Hippocampal formation (tissue), 2 donors: ENCODE results near the gene ALX4.

ENCODE experiments used
- DNase-seq, 2 donors: peaks; one replicate each; lab custom pipeline; 2025; lab: John Stamatoyannopoulos, UW

Gene ALX4

DNA sequence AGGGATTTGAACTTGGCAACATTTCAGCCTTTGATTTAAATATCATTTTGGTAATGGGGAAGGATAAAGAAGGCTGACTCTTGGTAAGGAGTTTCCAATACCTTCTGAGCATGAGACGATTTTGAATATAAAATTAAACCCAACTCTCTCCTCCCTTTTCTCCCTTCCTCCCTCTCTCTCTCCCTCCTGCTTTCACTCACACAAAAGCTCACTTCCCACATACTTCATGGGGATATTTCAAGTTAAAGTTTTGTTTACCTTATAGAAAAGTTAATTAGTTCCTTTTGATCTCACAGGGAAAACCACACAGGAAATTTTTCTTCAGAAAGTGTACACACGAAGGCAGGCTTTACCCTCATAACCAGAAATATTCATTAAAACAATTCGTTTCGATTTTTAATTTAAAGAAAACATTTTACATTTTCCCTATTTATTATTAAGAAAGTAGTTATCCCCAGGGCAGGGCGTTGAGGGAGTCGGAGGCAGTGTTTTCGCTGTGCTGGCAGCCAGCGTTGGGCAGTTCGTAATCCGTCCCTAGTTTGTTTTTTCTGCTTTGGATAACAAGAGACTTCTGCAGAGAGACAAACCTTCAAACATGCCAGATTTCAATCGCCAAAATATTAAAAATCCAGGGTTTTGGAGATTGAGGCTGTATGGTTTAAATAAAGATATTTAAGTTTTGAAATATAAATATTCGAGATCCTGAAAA is 25.3 kb upstream of the ALX4 start:
- DNase-seq: no peak

DNA sequence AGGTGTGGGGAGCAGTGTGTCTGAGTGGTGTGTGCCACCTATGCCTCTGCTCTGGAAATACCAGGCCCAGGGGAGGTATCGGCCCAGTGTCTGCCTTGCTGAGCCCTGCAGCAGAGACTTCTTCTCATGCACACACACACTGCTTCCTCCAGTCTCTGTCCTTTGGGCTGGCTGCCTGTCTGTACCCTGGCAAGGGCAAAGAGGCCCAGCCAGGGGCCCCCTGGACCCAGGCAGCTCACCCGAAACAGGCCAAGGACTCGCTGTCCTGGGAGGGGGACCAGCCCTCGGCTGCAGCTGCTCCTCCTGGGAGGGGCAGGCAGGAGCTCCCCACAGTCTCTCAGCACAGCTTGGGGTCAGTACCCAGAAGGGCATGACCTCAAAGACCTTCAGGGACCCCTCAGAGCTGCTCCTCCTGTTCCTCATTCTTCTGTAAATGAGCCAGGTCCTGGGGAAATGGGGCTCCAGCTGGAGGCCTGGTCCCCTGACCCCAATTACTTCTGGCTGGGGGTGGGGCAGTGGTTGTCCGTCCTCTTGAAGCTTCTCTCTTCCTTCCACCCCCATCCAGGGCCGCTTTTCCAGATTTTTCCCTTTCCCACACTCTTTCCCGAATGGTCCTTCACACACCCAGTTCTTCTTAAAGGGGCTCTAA is 24.5 kb upstream of the ALX4 start:
- no peak for DNase-seq

DNA sequence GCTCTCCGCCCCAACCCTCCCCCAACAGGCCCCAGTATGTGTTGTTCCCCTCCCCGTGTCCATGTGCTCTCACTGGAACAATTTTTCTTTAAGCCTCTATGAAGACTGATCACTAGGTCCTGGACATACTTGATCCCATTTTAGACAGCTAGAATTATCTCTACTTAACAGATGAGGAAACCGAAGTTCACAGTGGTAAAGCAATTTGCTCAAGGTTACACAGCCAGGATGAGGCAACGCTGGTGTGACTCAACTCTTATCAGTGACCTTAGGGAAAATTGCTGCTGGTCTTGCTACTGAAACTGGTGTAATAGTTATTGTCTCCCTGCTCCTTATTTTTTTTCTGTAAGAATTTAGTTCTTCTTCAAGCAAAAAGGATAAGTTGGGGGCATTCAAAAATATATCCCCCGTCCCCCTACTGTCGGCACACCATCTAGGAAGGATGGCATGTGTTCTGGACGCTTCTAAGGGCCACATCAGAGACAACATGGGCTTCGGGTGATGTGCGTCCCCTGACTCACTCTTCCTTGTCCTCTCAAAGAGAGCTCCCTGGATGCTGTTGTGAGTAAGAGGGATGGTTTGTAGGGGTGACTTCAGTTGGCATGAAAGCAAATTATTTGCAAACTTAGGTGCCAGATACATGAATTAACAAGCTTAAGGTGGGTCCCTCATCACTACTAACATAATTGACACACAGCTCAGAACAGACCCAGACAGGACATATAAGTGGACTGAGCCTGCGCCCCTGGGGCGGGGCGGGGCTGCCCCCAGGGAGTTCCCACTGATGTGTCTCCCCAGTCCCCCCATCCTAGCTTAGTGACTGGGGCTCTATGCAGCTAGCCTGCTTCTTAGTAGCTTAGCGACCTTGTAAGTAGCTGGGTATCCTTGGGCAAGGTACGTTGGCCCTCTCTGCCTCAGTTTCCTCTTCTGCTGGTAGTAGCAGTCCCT is 23.6 kb upstream of the ALX4 start:
- DNase-seq: no peak

DNA sequence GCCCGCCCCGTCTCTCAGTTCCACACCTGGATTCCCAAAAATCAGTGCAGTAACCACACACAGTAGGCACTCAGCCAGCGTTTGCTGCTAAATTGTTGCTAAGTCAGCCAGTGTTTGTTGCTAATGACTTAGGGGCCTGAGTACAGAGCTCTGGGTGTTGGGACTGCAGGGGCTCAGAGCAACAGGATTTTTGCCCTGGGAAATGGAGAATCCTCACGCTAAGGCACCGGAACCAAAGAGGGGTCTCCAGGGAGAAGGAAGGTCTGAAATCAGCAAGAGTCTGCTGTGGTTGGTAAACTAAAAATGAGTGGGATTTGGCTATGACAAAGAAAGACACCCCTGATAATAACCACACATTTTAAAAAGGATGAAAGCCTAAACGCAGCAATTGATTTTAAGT is 22.7 kb upstream of the ALX4 start:
- no peak for DNase-seq

DNA sequence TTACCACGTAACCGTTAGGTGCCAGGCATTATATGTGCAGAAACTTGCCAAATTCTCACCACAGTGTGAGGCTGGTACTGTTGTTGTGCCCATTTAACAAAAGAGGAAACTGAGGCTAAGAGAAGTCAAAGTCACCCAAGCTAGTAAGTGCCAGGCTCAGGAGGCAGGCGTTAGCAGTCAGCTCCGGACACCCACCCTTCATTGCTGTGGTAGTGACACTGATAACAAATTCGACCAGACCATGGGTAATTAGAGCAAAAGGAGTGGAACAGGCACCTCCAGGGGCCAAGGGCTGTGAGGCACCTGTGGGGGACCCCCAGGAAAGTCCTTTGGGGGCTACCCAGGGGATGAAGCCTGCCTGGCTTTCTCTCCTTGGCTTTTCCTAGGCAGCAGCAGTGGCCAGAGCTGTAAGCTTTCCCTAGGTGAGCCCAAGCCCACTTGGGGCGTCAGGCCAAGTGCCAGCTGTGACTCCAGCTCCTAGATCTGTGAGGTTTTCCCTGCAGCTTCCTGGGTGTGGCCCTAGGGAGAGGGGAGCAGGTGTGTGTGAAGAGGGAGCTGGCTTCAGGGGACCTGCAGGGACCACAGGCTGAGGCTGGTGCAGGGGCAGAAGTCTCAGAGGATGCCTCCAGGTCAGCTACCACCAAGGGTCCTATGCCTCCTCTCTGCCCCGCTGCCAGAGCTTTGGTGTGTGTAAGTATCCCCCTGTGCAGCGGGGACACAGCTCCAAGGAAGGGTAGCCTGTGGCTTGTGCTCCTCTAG is 19.7 kb upstream of the ALX4 start:
- no peak for DNase-seq

DNA sequence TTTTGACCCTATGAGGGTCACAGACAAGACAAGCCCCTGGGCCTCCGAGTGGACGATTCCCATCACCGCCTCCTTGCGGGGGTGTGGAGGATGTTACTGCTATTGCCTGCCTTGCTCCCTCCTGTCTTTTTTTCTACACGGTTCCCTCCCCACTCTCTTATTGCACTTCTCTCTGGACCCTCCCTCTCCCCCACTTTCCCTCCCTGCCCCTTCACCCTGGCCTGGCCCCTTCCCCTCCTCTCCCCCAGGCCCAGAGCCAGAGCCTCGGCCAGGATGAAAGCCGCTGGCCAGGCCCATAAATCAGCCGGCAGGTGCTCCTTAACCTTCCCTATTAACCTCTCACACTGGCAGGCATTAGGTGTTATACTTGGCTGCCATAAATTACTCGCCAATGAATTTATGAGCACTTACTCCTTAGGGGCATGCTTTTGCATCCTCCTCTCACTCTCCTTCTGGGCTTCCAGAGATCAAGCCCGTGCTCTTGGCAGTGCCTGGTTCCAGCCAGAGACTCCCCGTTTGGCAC is 18.3 kb upstream of the ALX4 start:
- no peak for DNase-seq

DNA sequence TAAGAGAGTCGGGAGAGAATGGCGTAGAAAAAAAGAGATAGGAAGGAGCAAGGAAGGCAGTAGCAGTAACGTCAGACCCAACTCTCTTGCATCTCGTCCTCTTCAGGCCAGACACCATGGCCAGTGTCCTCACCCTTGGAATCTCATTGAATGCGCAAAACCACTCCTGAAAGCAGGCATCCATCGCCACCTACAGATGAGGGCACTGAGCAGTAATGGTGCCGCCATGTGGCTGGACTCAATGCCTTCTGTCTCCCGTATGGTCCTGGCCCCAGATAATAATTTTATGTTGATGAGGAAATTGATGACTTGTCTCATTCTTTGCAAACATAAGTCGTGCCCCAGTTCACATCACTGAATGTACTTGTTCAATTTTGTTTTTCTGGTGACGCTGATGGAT is 17.8 kb upstream of the ALX4 start:
- no peak for DNase-seq

DNA sequence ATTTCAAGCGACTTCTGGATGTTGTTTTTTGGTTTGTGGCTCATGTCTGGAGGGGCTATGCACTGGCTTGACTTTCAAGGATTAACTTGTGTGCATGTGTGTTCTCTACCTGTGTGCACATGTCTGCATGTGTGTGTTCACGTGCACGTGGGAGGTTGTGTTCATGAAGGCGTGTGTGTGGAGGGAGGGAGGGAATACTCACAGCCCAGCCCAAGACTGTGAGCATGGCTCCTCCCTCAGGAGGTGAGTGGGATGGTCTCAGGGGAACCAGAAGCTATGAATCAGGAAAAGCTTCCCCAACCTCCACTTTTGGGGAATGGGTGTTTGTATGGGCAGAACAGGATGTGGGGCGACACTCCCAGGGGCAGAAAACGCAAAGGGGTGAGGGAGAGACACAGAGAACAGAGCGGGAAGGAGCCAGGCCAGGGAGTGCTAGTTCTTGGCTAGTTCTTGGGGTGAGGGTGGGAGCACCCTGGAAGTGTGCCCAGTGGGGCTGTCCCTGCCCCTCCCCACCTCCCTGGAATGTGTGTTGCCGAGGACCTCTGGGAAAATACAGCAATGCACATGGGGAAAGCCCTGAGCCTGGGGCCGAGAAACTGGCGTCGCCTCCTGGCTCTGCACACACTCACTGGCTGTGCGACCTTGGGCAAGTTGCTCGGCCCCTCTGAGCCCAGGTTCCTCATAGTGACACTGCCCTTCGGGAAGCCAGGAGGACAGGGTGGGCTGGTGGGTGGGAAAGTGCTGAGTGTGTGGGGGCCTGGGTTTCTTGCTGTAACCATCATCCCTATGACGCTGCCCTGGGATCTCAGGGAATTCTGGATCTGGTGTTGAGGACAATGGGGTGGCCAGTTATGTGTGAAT is 16.9 kb upstream of the ALX4 start:
- DNase-seq: no peak

DNA sequence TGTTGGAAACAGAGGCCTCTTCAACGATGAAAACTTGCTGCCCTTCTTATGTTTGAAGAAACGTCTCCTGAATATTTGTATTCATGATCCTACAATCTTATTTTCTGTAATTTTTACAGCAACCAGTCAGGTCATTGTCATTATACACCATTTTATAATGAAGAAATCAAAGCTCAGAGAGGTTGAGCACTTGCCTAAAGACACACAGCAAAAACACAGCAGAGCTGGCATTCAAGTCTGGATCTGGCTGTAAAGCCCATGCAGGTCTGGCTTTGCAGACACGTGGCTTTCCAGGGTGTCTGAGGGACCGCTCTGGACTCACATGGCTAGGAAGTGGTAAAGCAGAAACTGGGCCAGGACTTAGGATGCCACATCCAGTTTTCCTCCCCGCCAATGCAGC is 15.8 kb upstream of the ALX4 start:
- DNase-seq: no peak

DNA sequence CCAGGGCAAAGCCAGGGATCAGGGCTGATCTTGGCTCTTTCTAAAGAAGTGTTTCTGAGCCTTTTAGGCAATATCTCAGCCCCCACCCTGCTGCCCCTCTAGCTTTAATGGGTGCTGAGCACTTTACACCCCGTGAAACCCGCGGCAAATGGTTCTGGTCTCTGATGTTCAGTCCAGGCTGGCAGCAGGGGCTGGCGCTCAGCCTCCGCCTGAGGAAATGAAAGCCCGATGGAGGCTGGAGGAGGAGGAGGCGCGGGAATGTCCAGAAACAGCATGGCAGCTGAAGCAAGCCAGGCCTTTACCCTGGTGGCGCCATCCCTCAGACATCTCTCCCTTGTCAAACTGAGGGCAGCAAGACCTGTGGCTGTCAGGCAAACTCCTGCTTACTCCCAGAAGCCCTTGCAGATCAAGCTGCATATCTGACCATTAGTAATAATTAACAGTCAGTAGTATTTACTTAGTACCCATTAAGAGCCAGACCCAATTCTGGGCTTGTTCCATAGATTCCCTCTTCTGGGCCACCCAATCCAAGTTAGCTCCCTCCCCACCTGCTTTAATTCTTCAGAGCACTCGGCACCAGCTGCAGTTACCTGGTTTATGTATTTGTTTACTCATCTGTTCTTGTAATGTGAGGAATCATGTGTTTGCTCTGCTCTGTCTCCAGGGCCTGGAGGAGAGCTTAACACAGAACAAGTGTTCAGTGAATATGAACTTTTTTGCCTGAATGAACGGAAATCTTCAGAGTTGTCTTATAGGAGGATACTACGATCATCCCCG is 15.0 kb upstream of the ALX4 start:
- no peak for DNase-seq

DNA sequence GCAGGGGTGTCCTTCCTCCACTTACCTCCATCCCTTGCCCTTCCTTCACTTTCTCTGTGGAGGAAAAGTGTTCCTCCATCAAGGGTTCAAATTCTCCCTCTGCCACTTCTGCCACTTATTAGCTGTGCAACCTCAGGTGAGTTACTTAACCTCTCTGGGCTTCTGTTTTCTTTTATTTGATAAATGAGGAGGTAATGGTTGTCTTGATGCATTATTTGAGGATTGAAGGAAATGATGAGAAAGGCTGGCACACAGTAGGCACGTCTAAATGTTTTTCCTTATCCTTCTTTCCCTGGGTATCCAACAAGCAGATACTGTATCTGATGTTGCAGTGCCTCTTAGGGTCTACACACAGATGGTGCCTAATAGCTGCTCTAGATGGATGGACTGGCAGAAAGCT is 14.3 kb upstream of the ALX4 start:
- DNase-seq: no peak

DNA sequence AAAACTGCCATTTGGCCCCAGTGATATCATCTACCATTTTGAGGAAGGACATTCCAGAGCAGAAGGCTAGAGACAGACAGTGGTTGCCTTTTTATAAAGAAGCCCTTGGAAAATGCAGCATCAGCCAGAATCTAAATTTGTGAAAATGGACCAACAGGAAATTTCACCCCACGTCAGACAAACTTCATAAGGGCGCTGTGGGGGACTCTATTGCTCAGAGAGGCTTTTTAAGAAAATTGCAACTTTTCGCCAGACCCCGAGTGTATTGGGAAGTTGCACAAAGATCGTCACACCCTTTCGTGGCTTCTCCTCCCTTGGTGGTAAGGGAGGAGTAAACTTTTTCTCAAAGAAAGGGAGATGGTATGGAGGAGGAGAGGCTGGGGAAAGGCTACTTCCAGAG is 12.3 kb upstream of the ALX4 start:
- DNase-seq: no peak

DNA sequence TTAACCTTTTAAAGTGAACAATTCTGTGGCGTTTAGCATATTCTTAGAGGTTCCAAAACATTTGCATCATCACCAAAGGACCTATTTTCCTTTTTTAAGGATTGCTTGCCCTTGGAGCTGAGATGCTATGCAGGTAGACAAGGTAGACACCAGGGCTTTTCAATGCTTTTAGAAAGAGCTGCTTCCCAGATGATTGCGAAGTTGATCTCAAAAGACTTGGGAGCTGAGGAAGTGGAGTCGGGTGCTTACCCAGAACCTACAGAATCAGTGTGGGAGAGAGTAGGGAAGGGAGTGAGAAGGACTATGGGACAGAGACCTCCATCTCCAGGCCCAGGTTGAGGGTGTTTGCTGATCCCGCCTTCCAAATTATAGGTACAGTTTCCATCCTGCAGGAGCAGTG is 11.1 kb upstream of the ALX4 start:
- DNase-seq: no peak

DNA sequence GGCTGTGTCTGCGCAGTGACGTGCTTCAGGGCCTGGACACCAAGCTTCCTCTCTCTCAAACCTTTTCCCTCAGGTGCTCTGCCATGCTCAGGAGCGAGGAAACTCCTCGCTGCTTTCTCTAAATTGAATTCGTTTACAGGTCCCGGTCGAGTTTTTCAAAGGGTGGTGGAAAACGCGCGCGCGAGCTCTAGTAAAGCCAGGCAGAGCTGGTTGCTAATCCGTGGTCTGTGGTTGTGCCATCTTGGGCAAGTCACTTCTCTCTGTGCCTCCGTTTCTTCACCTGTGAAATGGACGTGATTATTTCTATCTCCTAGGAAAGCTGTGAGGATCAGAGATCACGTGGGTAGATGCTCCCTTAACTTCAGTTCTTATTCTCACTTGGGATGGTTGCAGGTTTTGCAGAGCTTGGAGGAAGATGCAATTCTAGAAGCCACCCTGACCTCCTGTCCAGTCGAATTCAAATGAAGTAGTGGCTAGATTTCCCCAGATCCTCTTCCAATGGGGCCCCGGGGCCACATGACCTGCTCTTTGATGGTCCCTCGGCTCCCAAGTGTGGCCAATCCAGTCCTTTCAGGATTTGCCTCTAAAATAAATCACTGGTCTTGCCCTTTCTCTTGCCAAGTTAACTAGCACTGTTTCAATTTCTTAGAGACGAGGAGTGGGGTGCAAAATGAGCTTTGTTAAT is 10.5 kb upstream of the ALX4 start:
- DNase-seq: no peak

DNA sequence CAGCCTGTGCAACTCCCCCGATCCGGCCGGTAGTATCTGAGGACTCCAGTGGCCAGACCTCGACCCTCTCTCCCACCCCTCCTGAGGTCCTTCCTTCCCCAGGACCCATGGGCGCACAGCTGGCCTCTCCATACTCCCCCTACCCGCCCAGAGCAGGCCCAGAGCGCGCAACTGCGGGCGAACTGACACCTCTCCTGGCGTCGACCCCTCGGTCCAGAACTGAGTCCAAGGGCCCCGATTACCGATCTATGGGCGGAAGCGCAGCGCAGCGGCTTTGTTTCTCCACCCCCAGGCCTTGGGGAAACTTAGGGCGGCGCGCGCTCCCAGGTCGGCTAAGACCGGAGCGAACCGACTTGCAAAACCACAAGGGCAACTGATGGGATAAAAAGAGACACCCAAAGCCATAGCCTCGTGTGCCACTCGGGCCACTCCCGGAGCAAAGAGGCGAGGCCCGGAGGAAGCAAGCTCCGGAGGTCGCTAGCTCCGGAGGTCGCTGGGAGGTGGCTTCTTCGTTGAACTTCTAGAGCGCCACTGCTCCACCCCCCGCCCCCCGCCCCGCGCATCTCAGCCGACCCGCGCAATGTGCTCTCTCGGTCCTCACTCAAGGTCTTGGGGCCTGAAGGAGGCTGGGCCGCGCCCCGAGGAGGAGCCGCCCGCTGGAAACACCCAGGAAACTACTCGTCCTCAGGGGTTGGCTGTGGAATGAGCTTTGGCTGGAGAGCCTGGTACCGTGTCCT is 9.8 kb upstream of the ALX4 start:
- DNase-seq: no peak

DNA sequence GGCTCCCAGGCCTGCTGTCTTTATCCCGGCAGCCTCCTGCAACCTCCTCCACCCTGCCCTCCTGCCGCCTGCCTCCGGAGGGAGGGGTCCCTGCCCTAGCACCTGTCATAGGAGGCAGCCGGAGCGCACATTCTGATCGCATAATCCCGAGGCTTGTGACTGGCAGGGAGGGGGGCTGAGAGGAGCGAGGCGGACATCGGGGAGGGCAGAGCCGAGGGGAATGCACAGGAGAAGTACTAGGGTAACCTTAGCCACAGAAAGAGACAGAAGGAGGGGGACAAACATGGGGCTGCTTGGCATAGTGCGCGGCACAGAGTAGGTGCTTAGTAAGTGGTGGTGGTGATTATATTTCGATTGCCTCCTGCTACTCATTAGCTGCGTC is 9.2 kb upstream of the ALX4 start:
- no peak for DNase-seq

DNA sequence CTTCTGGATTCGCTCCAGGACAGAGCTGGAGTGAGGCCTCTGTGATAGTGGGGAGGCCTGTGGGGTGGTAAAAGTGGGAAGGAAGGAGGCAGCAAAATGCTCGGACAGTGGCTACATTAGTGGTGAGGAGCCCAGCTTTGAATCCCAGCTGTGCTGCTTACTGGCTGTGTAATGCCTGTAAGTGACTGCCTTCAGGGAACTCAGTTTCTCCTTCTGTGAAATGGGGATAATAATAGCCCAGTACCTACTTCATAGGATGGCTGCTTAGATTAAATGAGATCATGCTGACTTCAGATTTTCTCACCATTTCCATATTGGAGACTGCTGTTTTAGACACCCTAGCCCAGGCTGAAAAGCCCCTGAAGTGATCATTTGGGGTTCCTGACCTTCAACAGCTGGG is 8.4 kb upstream of the ALX4 start:
- DNase-seq: no peak

DNA sequence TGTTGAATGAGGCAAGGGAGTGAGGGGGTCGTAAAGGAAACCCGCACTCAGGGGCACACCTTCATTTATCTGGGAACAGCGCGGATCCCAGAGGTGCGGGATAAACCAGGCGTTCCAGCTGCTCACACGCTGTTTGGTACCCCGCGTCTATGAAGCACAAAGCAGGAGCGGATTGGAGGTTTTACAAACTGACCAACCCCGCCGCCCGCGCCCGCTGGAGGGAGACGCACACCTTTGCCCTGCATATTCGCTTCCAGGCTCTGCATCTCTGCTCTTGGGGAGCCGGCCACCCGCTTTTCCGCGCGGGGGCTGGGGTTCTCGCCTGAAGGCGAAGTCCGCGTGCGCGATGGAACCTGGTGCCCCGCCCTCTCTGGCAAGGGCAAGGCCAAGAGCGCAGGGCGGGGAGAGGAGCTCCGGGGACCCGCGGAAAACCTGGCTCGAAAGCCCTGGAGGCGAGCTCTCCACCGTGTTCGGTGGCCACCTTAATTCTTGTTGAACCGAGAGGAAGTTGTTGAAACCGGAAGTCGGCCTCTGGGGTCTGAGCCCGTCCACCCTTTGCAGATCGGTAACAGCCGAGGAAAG is 6.8 kb upstream of the ALX4 start:
- DNase-seq: no peak
